Neural cell (in vitro differentiated cells): ENCODE data around the gene WNK2.

Experiments used
- CTCF ChIP-seq: fragments of 450-650 bp; IDR thresholded peaks from 2 replicates; pipeline ENCODE4 v1.5.1; 2014; ENCODE audit warnings: antibody characterized with exemption, mild to moderate bottlenecking, moderate library complexity; ENCODE audit not compliant: poor library complexity, severe bottlenecking
- EP300 ChIP-seq: fragments of 450-650 bp; conservative IDR thresholded peaks from 2 replicates; pipeline ENCODE4 v1.6.1; 2014; ENCODE audit warnings: antibody characterized with exemption, mild to moderate bottlenecking, moderate library complexity; ENCODE audit not compliant: poor library complexity, severe bottlenecking
- EZH2 ChIP-seq: fragments of 200-600, 300-800 bp; shearing (Covaris generic), sonication (generic); IDR thresholded peaks from 2 replicates; pipeline ENCODE4 v1.6.1; 2014; ENCODE audit warnings: antibody characterized with exemption, low read length, borderline replicate concordance, mild to moderate bottlenecking; ENCODE audit not compliant: insufficient read depth, poor library complexity, severe bottlenecking
- MXI1 ChIP-seq: fragments of 450-650 bp; conservative IDR thresholded peaks from 2 replicates; pipeline ENCODE4 v1.6.1; 2014; ENCODE audit warnings: antibody characterized with exemption, mild to moderate bottlenecking; ENCODE audit not compliant: poor library complexity, severe bottlenecking
- POLR2AphosphoS5 ChIP-seq: IDR thresholded peaks from 2 replicates; pipeline ENCODE4 v1.6.1; 2012
- RAD21 ChIP-seq: fragments of 450-650 bp; conservative IDR thresholded peaks from 2 replicates; pipeline ENCODE4 v1.6.1; 2014; ENCODE audit warnings: antibody characterized with exemption, mild to moderate bottlenecking, moderate library complexity
- SMC3 ChIP-seq: fragments of 450-650 bp; conservative IDR thresholded peaks from 2 replicates; pipeline ENCODE4 v1.6.1; 2014; ENCODE audit warnings: antibody characterized with exemption, mild to moderate bottlenecking, moderate library complexity; ENCODE audit not compliant: poor library complexity

GRCh38 chr9:93184432-93185265, 710 bp downstream of the WNK2 start:
- no peak for TF ChIP-seq SMC3
- no peak for TF ChIP-seq EP300
- TF ChIP-seq RAD21 = no peak
- TF ChIP-seq POLR2AphosphoS5 = no peak
- no peak for TF ChIP-seq CTCF
- TF ChIP-seq EZH2 = no peak
- TF ChIP-seq MXI1 = no peak
